Nephron (organoid): ENCODE results near the gene ASTL.
A peak's percentile ranks its signal among the peaks of the same experiment; 100 is the strongest.

Source experiments
- H3K27ac Mint-ChIP-seq, 3 experiments: 2 replicates each; pipeline ENCODE4 v1.8.0; 2020; ENCODE audit warnings: mixed read lengths in 3 of 3, mild to moderate bottlenecking in 2 of 3, moderate library complexity in 1 of 3
- H3K27me3 Mint-ChIP-seq: 2 replicates; pipeline ENCODE4 v1.8.0; 2021; ENCODE audit warnings: low read depth, mild to moderate bottlenecking, moderate library complexity, mixed read lengths
- H3K36me3 Mint-ChIP-seq: 2 replicates; pipeline ENCODE4 v1.8.0; 2020; ENCODE audit warnings: low read depth, mixed read lengths
- H3K4me1 Mint-ChIP-seq: 2 replicates; pipeline ENCODE4 v1.8.0; 2020; ENCODE audit warnings: mixed read lengths
- H3K4me3 Mint-ChIP-seq, 3 experiments: 2 replicates each; pipeline ENCODE4 v1.8.0; 2020; ENCODE audit warnings: mild to moderate bottlenecking in 3 of 3, mixed read lengths in 3 of 3, moderate library complexity in 2 of 3
- H3K9me3 Mint-ChIP-seq: 2 replicates; pipeline ENCODE4 v1.8.0; 2020; ENCODE audit warnings: mixed read lengths
- TF ChIP-seq, protein P1 (sequence below), 3 experiments: fragments of 200-600 bp; sonication (generic); IDR thresholded peaks; one replicate each; pipeline ENCODE4 v1.5.0; 2021; ENCODE audit warnings: antibody characterized with exemption in 3 of 3; ENCODE audit not compliant: unreplicated experiment in 3 of 3

ASTL gene

GRCh38 chr2:96122391-96122790, 15.9 kb downstream of the ASTL start:
- Mint-ChIP-seq H3K4me1 (peaks cover 19% of the 10 kb centered on the region), H3K4me3 (no peak overlapping the region), H3K36me3 (no peaks in the 10 kb centered on the region), H3K27ac (no peak overlapping the region), H3K9me3 (no peaks in the 10 kb centered on the region), H3K27me3 (peaks cover 49% of the 10 kb centered on the region)
- TF ChIP-seq, protein P1, sequence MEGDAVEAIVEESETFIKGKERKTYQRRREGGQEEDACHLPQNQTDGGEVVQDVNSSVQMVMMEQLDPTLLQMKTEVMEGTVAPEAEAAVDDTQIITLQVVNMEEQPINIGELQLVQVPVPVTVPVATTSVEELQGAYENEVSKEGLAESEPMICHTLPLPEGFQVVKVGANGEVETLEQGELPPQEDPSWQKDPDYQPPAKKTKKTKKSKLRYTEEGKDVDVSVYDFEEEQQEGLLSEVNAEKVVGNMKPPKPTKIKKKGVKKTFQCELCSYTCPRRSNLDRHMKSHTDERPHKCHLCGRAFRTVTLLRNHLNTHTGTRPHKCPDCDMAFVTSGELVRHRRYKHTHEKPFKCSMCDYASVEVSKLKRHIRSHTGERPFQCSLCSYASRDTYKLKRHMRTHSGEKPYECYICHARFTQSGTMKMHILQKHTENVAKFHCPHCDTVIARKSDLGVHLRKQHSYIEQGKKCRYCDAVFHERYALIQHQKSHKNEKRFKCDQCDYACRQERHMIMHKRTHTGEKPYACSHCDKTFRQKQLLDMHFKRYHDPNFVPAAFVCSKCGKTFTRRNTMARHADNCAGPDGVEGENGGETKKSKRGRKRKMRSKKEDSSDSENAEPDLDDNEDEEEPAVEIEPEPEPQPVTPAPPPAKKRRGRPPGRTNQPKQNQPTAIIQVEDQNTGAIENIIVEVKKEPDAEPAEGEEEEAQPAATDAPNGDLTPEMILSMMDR (IDR thresholded peaks at IDR 0.05; ENCODE audit: unreplicated experiment in 3 of 3) = no peak

DNA sequence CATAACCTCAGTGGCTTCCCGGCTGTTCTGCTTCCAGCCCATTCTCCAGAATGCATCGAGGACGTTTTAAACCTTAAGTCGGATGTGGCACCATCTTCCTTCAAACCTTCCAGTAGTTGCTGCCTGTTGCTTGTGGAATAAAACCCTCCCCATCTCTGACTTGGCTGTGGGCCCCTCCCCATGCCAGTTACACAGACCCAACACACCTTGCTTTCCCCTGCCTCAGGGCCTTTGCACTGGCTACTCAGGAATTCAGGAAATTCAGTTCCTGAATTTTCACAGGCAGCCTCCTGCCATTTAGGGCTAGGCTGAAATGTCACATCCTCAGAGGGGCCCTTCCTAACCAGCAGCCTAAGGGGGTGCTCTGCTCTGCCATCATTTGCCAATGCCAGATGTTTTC, 16.9 kb downstream of the ASTL start:
- Mint-ChIP-seq H3K4me3 (no peak overlapping the region), H3K9me3 (no peaks in the 10 kb centered on the region), H3K4me1 (peaks cover 19% of the 10 kb centered on the region), H3K36me3 (no peaks in the 10 kb centered on the region), H3K27me3 (peaks cover 47% of the 10 kb centered on the region), H3K27ac (no peak overlapping the region)
- TF ChIP-seq, protein P1 (IDR thresholded peaks at IDR 0.05; ENCODE audit: unreplicated experiment in 3 of 3) = no peak

DNA sequence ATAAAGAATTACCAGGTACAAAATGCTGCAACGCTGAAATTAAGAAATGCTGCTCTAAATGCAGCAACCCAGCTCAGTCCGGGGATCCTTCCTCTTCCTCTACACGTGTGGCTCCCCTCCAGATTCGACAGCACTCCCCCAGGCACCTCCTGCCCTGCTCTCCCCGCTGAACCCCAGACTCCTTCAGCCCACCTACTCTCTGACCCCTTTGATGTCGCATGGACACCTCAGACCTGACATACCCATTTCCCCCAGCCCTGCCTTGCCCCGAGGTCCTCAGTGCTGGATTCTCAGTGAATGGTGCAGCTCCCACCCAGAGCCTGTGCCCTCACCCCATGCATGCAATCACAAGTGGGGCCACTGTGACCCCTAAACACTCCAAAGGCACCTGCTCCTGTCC, 17.3 kb downstream of the ASTL start:
- TF ChIP-seq, protein P1 (IDR thresholded peaks at IDR 0.05; ENCODE audit: unreplicated experiment in 3 of 3) = no peak
- peaks cover 19% of the 10 kb centered on the region for H3K4me1 Mint-ChIP-seq
- no peak overlapping the region for H3K27ac Mint-ChIP-seq
- no peaks in the 10 kb centered on the region for H3K9me3 Mint-ChIP-seq
- H3K36me3 Mint-ChIP-seq = no peaks in the 10 kb centered on the region
- peaks cover 47% of the 10 kb centered on the region for H3K27me3 Mint-ChIP-seq
- H3K4me3 Mint-ChIP-seq = no peak overlapping the region

- no peaks in the 10 kb centered on the region for H3K36me3 Mint-ChIP-seq
- peak overlapping the region in 2 of 3 experiments; percentile 22 to 40 for H3K4me3 Mint-ChIP-seq
- H3K4me1 Mint-ChIP-seq = peaks cover 19% of the 10 kb centered on the region
- no peaks in the 10 kb centered on the region for H3K9me3 Mint-ChIP-seq
- H3K27me3 Mint-ChIP-seq = peaks cover 52% of the 10 kb centered on the region
- peak overlapping the region in 1 of 3 experiments; percentile 4 for H3K27ac Mint-ChIP-seq
- TF ChIP-seq, protein P1 (IDR thresholded peaks at IDR 0.05; ENCODE audit: unreplicated experiment in 3 of 3) = no peak
Observed at GRCh38 chr2:96120091-96120720, 18.1 kb downstream of the ASTL start.

GRCh38 chr2:96119389-96119751, 18.9 kb downstream of the ASTL start:
- peaks cover 19% of the 10 kb centered on the region for H3K4me1 Mint-ChIP-seq
- H3K27ac Mint-ChIP-seq = no peak overlapping the region
- no peaks in the 10 kb centered on the region for H3K36me3 Mint-ChIP-seq
- H3K9me3 Mint-ChIP-seq = no peaks in the 10 kb centered on the region
- H3K27me3 Mint-ChIP-seq = peaks cover 56% of the 10 kb centered on the region
- H3K4me3 Mint-ChIP-seq = peak overlapping the region; percentile 3 to 18 (median 18)
- TF ChIP-seq, protein P1 (IDR thresholded peaks at IDR 0.05; ENCODE audit: unreplicated experiment in 3 of 3) = no peak

- TF ChIP-seq, protein P1 (IDR thresholded peaks at IDR 0.05; ENCODE audit: unreplicated experiment in 3 of 3) = no peak
- no peak overlapping the region for H3K27ac Mint-ChIP-seq
- peaks cover 19% of the 10 kb centered on the region for H3K4me1 Mint-ChIP-seq
- H3K4me3 Mint-ChIP-seq = peak overlapping the region; percentile 18 to 58 (median 35)
- H3K9me3 Mint-ChIP-seq = no peaks in the 10 kb centered on the region
- H3K36me3 Mint-ChIP-seq = no peaks in the 10 kb centered on the region
- peaks cover 57% of the 10 kb centered on the region for H3K27me3 Mint-ChIP-seq
Observed at GRCh38 chr2:96118698-96119388, 19.5 kb downstream of the ASTL start.
